Keratinocyte (primary cell): ENCODE measurements around the gene PKD2. TPM values are rescaled to one million over a fixed set of nuclear protein-coding genes. Genes with fewer than 3 reads are reported as not detected.

Source experiments
- DNase-seq: peaks from one replicate; pipeline ENCODE4 v3.0.0-alpha.2; 2011; ENCODE audit warnings: low read depth, missing footprints, low spot score
- FAIRE-seq: peaks from 2 replicates; lab custom pipeline; 2011; peaks lifted over from hg19 to GRCh38; lab: Jason Lieb, UNC
- H2AFZ ChIP-seq: 2 replicates; pipeline ENCODE4 v1.6.0; 2012; ENCODE audit warnings: low read length, control low read depth, inconsistent platforms; ENCODE audit not compliant: control insufficient read depth
- H3K27ac ChIP-seq: 2 replicates; pipeline ENCODE4 v1.5.1; 2011; ENCODE audit warnings: low read length; ENCODE audit not compliant: control insufficient read depth, insufficient read depth
- H3K27me3 ChIP-seq: 3 replicates; pipeline ENCODE4 v1.6.0; 2011; ENCODE audit warnings: low read length; ENCODE audit not compliant: control insufficient read depth, insufficient read depth; ENCODE audit errors: extremely low read depth
- H3K36me3 ChIP-seq, 2 experiments: 2 replicates in 1 of 2; 3 replicates in 1 of 2; pipeline ENCODE4 v1.5.1; 2011; ENCODE audit warnings: low read length in 2 of 2, mild to moderate bottlenecking in 1 of 2; ENCODE audit not compliant: control insufficient read depth in 2 of 2, insufficient read depth in 2 of 2; ENCODE audit errors: extremely low read depth in 1 of 2
- H3K4me1 ChIP-seq: 3 replicates; pipeline ENCODE4 v1.5.1; 2011; ENCODE audit warnings: low read length; ENCODE audit not compliant: control insufficient read depth, insufficient read depth; ENCODE audit errors: extremely low read depth
- H3K4me2 ChIP-seq: 3 replicates; pipeline ENCODE4 v1.6.0; 2011; ENCODE audit warnings: low read depth, low read length; ENCODE audit not compliant: control insufficient read depth, insufficient read depth; ENCODE audit errors: extremely low read depth
- H3K4me3 ChIP-seq, 3 experiments: fragments of 200-600 bp in 1 of 3; sonication (generic) in 1 of 3; 2 replicates in 2 of 3; 3 replicates in 1 of 3; pipeline ENCODE4 v1.5.1; 2011 to 2016; ENCODE audit warnings: low read length in 3 of 3, mild to moderate bottlenecking in 3 of 3, control low read depth in 2 of 3, inconsistent platforms in 1 of 3, low read depth in 1 of 3, mixed read lengths in 1 of 3, mixed run types in 1 of 3, moderate library complexity in 1 of 3; ENCODE audit not compliant: control insufficient read depth in 2 of 3, insufficient read depth in 2 of 3; ENCODE audit errors: extremely low read depth in 1 of 3
- H3K79me2 ChIP-seq: 2 replicates; pipeline ENCODE4 v1.6.0; 2012; ENCODE audit warnings: low read length; ENCODE audit not compliant: control insufficient read depth, insufficient read depth
- H3K9ac ChIP-seq: 3 replicates; pipeline ENCODE4 v1.6.0; 2011; ENCODE audit warnings: low read length; ENCODE audit not compliant: control insufficient read depth, insufficient read depth; ENCODE audit errors: extremely low read depth
- H3K9me1 ChIP-seq: 3 replicates; pipeline ENCODE4 v1.6.0; 2011; ENCODE audit warnings: low read length; ENCODE audit not compliant: control insufficient read depth, insufficient read depth; ENCODE audit errors: extremely low read depth
- H3K9me3 ChIP-seq: 2 replicates; pipeline ENCODE4 v1.5.1; 2012; ENCODE audit warnings: low read depth, low read length; ENCODE audit not compliant: control insufficient read depth
- H4K20me1 ChIP-seq: 3 replicates; pipeline ENCODE4 v1.6.0; 2011; ENCODE audit warnings: low read length; ENCODE audit not compliant: control insufficient read depth, insufficient read depth; ENCODE audit errors: extremely low read depth
- CTCF ChIP-seq, 3 experiments: IDR thresholded peaks in 1 of 3; conservative IDR thresholded peaks in 1 of 3; optimal IDR thresholded peaks in 1 of 3; 2 replicates in 2 of 3; 3 replicates in 1 of 3; pipeline versions ENCODE3 to v1.5.1; 2011; ENCODE audit warnings: low read length in 3 of 3, mild to moderate bottlenecking in 3 of 3, moderate library complexity in 2 of 3, control low read depth in 1 of 3, inconsistent platforms in 1 of 3; ENCODE audit not compliant: insufficient read depth in 2 of 3; ENCODE audit errors: extremely low read depth in 1 of 3
- EZH2 ChIP-seq: IDR thresholded peaks from one replicate; pipeline ENCODE4 v1.6.1; 2012; ENCODE audit warnings: inconsistent platforms, mild to moderate bottlenecking, low read length, moderate library complexity
- dilution Hi-C: fragments of 300-500 bp; cut with MboI; formaldehyde crosslinking; loops from one replicate; pipeline ENCODE4 v1.7.0; 2020; ENCODE audit warnings: low sequenced_read_pairs; ENCODE audit not compliant: extremely low pct_ligation_motif_present
- polyA plus RNA-seq, 5 experiments: library from polyadenylated mRNA; depleted of rRNA in 3 of 5; stranded (reverse) in 3 of 5; stranded (forward) in 1 of 5; unstranded in 1 of 5; fragments of >200 nt; gene quantifications; 1 replicate in 1 of 5; 2 replicates in 3 of 5; 3 replicates in 1 of 5; pipeline versions ENCODE4 v1.2.1 to v1.2.3, GENCODE V29; 2011 to 2012; ENCODE audit warnings: missing spikeins in 2 of 5, low read depth in 1 of 5, low replicate concordance in 1 of 5

PKD2 gene
- polyA plus RNA-seq, 1 donor (not counting 4 experiments of a cell fraction or from before 2014, with no cell fraction given) = 21.5 TPM

GRCh38 chr4:87966095-87966496 lies 41.3 kb upstream of the PKD2 start:
- H3K9me1 ChIP-seq = no peaks in the 10 kb centered on the region
- H4K20me1 ChIP-seq = no peaks in the 10 kb centered on the region
- dilution Hi-C loops = loop anchor here (25.0 kb wide), 1 partner anchor 104 kb away; no protein-coding TSS in a partner anchor
- H3K9ac ChIP-seq = no peak overlapping the region
- no peaks in the 10 kb centered on the region for H3K36me3 ChIP-seq
- H3K27ac ChIP-seq = no peak overlapping the region
- DNase-seq = no peak
- H3K4me2 ChIP-seq = no peak overlapping the region
- no peaks in the 10 kb centered on the region for H3K79me2 ChIP-seq
- FAIRE-seq = no peak
- no peaks in the 10 kb centered on the region for H3K9me3 ChIP-seq
- TF ChIP-seq CTCF (optimal IDR thresholded peaks at IDR 0.05 in 1 of 3, IDR thresholded peaks at IDR 0.05 in 1 of 3, conservative IDR thresholded peaks at IDR 0.05 in 1 of 3; ENCODE audit: extremely low read depth in 1 of 3, insufficient read depth in 2 of 3, low read length in 3 of 3) (no peak), EZH2 (no peak)
- no peak overlapping the region for H3K4me3 ChIP-seq
- no peak overlapping the region for H2AFZ ChIP-seq
- no peaks in the 10 kb centered on the region for H3K27me3 ChIP-seq
- peaks cover 5% of the 10 kb centered on the region for H3K4me1 ChIP-seq

GRCh38 chr4:87967193-87967592 lies 40.2 kb upstream of the PKD2 start:
- FAIRE-seq (no peak), DNase-seq (no peak)
- no peaks in the 10 kb centered on the region for H3K9me3 ChIP-seq
- no peaks in the 10 kb centered on the region for H4K20me1 ChIP-seq
- no peak overlapping the region for H2AFZ ChIP-seq
- no peak overlapping the region for H3K27ac ChIP-seq
- H3K9me1 ChIP-seq = no peaks in the 10 kb centered on the region
- peaks cover under 1% of the 10 kb centered on the region for H3K4me1 ChIP-seq
- H3K9ac ChIP-seq = no peak overlapping the region
- H3K4me2 ChIP-seq = no peak overlapping the region
- H3K79me2 ChIP-seq = no peaks in the 10 kb centered on the region
- TF ChIP-seq EZH2 = no peak
- no peak overlapping the region for H3K4me3 ChIP-seq
- dilution Hi-C loops = loop anchor here (25.0 kb wide), 1 partner anchor 105 kb away; no protein-coding TSS in a partner anchor
- no peaks in the 10 kb centered on the region for H3K36me3 ChIP-seq
- H3K27me3 ChIP-seq = no peaks in the 10 kb centered on the region

- TF ChIP-seq CTCF (optimal IDR thresholded peaks at IDR 0.05 in 1 of 3, IDR thresholded peaks at IDR 0.05 in 1 of 3, conservative IDR thresholded peaks at IDR 0.05 in 1 of 3; ENCODE audit: extremely low read depth in 1 of 3, insufficient read depth in 2 of 3, low read length in 3 of 3) (no peak), EZH2 (no peak)
- Histone ChIP-seq H3K4me3 (no peak overlapping the region), H3K9ac (no peak overlapping the region), H3K27ac (no peak overlapping the region), H3K9me3 (no peaks in the 10 kb centered on the region), H2AFZ (no peak overlapping the region), H3K4me2 (no peak overlapping the region), H3K36me3 (no peaks in the 10 kb centered on the region), H3K79me2 (no peaks in the 10 kb centered on the region), H3K27me3 (no peaks in the 10 kb centered on the region), H3K4me1 (peaks cover 18% of the 10 kb centered on the region), H4K20me1 (no peaks in the 10 kb centered on the region), H3K9me1 (no peaks in the 10 kb centered on the region)
- dilution Hi-C loops = loop anchor here (25.0 kb wide), 1 partner anchor 108 kb away; no protein-coding TSS in a partner anchor
- no peak for FAIRE-seq
- no peak for DNase-seq
Measured at GRCh38 chr4:87970121-87970520, 37.3 kb upstream of the PKD2 start.
